ENCODE measurements around the gene HSD17B10.

Gene HSD17B10

DNA sequence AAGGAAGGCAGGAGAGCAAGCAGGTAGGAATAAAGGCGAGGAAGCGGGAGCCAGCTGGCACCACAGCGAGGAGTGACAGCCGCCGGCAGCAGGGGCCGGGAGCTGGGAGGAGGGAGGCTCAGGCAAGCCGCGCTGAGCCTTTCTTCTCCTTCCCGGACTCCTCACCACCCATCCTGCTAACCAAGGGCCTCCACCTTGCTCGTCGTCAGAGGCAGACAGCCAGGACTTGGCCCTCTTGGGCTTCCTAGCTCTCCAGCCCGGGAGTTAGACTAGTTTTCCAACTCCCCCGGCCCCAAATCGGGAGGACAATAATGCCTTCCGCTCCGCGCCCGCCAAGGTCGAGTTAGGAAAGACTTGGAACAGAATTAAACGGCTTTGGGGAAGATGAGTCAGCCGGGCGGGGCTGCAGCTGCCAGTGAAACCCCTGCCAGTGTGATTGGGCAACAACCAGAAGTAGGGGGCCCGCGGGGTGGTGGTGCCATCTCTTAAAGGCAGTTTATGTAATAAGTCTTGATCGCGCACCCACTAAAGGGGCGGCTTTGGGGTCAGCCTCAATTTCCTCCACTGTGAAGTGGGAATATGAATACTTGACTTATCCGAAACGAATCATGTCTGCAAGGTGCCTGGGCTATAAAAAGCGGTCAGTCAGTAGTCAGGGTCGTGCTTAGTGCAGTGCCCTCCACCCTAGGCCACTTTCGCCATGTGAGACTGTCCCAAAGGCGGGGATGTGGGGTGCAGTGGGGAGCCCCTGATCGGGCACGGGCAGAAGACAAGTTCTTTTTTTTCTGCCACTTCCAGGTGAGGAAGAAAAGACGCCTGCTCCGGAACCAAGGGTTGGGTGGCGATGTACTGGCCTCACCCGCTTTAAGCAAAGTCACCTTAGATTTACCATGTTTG is 6.7 kb upstream of the HSD17B10 start:
- Histone ChIP-seq H3K79me2 (ENCODE audit: insufficient read depth, low read length) (no peaks in the 10 kb centered on the region), H3K9ac (ENCODE audit: low read length) (peak overlapping the region; percentile 59), H4K20me1 (ENCODE audit: low read depth, low read length) (no peaks in the 10 kb centered on the region), H3K36me3 (ENCODE audit: low read length) (no peaks in the 10 kb centered on the region), H3K27me3 (ENCODE audit: low read length) (no peaks in the 10 kb centered on the region), H3K9me2 (replicated peaks; ENCODE audit: insufficient read depth, low read length) (no peaks in the 10 kb centered on the region), H3K27ac (ENCODE audit: low read depth, low read length) (no peak overlapping the region), H3K4me2 (ENCODE audit: low read depth, low read length, poor library complexity, severe bottlenecking) (peak overlapping the region; percentile 75), H3K9me3 (ENCODE audit: insufficient read depth, low read length) (no peaks in the 10 kb centered on the region), H2AFZ (ENCODE audit: low read depth, low read length, severe bottlenecking) (peak overlapping the region; percentile 43), H3F3A (ENCODE audit: insufficient read depth) (no peaks in the 10 kb centered on the region), H3K4me3 (ENCODE audit: insufficient read depth, low read length, poor library complexity, severe bottlenecking) (peak overlapping the region; percentile 60)
- TF ChIP-seq, protein P1, sequence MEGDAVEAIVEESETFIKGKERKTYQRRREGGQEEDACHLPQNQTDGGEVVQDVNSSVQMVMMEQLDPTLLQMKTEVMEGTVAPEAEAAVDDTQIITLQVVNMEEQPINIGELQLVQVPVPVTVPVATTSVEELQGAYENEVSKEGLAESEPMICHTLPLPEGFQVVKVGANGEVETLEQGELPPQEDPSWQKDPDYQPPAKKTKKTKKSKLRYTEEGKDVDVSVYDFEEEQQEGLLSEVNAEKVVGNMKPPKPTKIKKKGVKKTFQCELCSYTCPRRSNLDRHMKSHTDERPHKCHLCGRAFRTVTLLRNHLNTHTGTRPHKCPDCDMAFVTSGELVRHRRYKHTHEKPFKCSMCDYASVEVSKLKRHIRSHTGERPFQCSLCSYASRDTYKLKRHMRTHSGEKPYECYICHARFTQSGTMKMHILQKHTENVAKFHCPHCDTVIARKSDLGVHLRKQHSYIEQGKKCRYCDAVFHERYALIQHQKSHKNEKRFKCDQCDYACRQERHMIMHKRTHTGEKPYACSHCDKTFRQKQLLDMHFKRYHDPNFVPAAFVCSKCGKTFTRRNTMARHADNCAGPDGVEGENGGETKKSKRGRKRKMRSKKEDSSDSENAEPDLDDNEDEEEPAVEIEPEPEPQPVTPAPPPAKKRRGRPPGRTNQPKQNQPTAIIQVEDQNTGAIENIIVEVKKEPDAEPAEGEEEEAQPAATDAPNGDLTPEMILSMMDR (IDR thresholded peaks at IDR 0.05; ENCODE audit: insufficient read depth, low read length, poor library complexity, severe bottlenecking): no peak
- no peak for TF ChIP-seq EZH2phosphoT487 (conservative IDR thresholded peaks at IDR 0.05; ENCODE audit: low read length)

DNA sequence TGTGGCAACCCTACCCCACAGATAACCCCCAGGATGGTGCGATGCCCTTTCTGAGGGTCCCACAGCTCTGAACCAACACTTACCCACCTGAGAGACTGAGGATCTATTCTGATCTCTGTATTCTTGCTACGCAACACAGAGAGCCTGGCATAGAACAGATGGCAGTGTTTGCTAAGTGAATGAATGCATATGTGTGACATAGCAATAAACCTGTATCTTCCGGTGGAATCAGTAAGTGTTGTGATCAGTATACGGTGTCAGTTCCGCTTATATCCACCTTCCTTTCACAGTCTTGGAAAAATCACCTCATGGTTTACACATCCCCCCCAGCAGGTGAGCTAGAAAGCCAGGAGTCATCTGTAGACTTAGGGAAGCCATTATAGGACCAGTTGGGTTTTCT is 5.9 kb upstream of the HSD17B10 start:
- Histone ChIP-seq H3K9me3 (ENCODE audit: insufficient read depth, low read length) (no peaks in the 10 kb centered on the region), H3K4me2 (ENCODE audit: low read depth, low read length, poor library complexity, severe bottlenecking) (no peak overlapping the region), H2AFZ (ENCODE audit: low read depth, low read length, severe bottlenecking) (no peak overlapping the region), H4K20me1 (ENCODE audit: low read depth, low read length) (no peaks in the 10 kb centered on the region), H3K9ac (ENCODE audit: low read length) (no peak overlapping the region), H3F3A (ENCODE audit: insufficient read depth) (0 out of 2 replicates have a peak, but pooled peaks cover 2% of the 10 kb centered on the region), H3K4me3 (ENCODE audit: insufficient read depth, low read length, poor library complexity, severe bottlenecking) (no peak overlapping the region), H3K27ac (ENCODE audit: low read depth, low read length) (no peak overlapping the region), H3K27me3 (ENCODE audit: low read length) (no peaks in the 10 kb centered on the region), H3K79me2 (ENCODE audit: insufficient read depth, low read length) (no peaks in the 10 kb centered on the region), H3K36me3 (ENCODE audit: low read length) (no peaks in the 10 kb centered on the region), H3K9me2 (replicated peaks; ENCODE audit: insufficient read depth, low read length) (no peaks in the 10 kb centered on the region)
- no peak for TF ChIP-seq EZH2phosphoT487 (conservative IDR thresholded peaks at IDR 0.05; ENCODE audit: low read length)
- TF ChIP-seq, protein P1 (IDR thresholded peaks at IDR 0.05; ENCODE audit: insufficient read depth, low read length, poor library complexity, severe bottlenecking): no peak

DNA sequence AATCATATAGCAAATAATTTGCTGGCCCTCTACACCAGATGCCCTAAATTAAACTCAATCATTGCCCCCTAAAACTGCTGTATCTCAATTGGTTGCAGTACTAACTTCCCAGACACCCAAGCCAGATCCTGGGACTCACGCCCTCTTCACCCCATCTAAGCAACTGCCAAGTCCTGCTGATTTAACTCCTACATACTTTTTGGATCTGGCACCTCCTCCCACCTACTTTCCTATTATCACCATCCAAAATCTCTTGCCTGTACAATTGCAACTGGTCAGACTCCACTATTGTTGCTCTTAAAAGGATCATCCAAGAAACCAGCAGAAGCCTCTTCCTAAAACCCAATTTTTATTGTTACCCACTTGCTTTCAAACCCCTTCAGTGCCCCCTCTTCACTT is 4.7 kb upstream of the HSD17B10 start:
- Histone ChIP-seq H3K36me3 (ENCODE audit: low read length) (no peaks in the 10 kb centered on the region), H3K79me2 (ENCODE audit: insufficient read depth, low read length) (peaks cover 2% of the 10 kb centered on the region; the same call in 1 of the 2 replicates)
- TF ChIP-seq, protein P1 (IDR thresholded peaks at IDR 0.05; ENCODE audit: insufficient read depth, low read length, poor library complexity, severe bottlenecking): no peak
- TF ChIP-seq EZH2phosphoT487 (conservative IDR thresholded peaks at IDR 0.05; ENCODE audit: low read length): no peak

More for the DNA sequence above, 4.7 kb upstream of the HSD17B10 start:
- Histone ChIP-seq H3K9ac (ENCODE audit: low read length) (no peak overlapping the region), H3K4me2 (ENCODE audit: low read depth, low read length, poor library complexity, severe bottlenecking) (no peak overlapping the region), H3K9me3 (ENCODE audit: insufficient read depth, low read length) (no peaks in the 10 kb centered on the region), H3K4me3 (ENCODE audit: insufficient read depth, low read length, poor library complexity, severe bottlenecking) (no peak overlapping the region), H3K27me3 (ENCODE audit: low read length) (no peaks in the 10 kb centered on the region), H3K27ac (ENCODE audit: low read depth, low read length) (no peak overlapping the region), H3K9me2 (replicated peaks; ENCODE audit: insufficient read depth, low read length) (no peaks in the 10 kb centered on the region), H3F3A (ENCODE audit: insufficient read depth) (peaks cover 2% of the 10 kb centered on the region; the same call in 1 of the 2 replicates), H2AFZ (ENCODE audit: low read depth, low read length, severe bottlenecking) (no peak overlapping the region), H4K20me1 (ENCODE audit: low read depth, low read length) (no peaks in the 10 kb centered on the region)

All from SU-DHL-6 (cell line).